GM12865 (cell line): ENCODE results near the gene CALHM1.

Experiments
- DNase-seq: peaks from one replicate; pipeline ENCODE4 v3.0.0; 2010; ENCODE audit warnings: low read depth
- H3K4me3 ChIP-seq: 2 replicates; pipeline ENCODE4 v1.5.1; 2011; ENCODE audit warnings: mild to moderate bottlenecking, low read depth, low read length, control low read depth
- CTCF ChIP-seq: IDR thresholded peaks from 2 replicates; pipeline ENCODE4 v1.5.1; 2011; ENCODE audit warnings: low read length, control low read depth, low read depth, inconsistent platforms; ENCODE audit not compliant: insufficient read depth; ENCODE audit errors: missing control alignments

Gene CALHM1

GRCh38 chr10:103441611-103442010 is 17.1 kb downstream of the CALHM1 start:
- H3K4me3 ChIP-seq, result no peak overlapping the region
- DNase-seq, result no peak
- TF ChIP-seq CTCF, result no peak

GRCh38 chr10:103441206-103441605 is 17.5 kb downstream of the CALHM1 start:
- TF ChIP-seq CTCF, result no peak
- no peak for DNase-seq
- no peak overlapping the region for H3K4me3 ChIP-seq

- no peak overlapping the region for H3K4me3 ChIP-seq
- DNase-seq, result no peak
Measured at GRCh38 chr10:103440416-103440815, 18.3 kb downstream of the CALHM1 start.

GRCh38 chr10:103439776-103440175 is 18.9 kb downstream of the CALHM1 start:
- DNase-seq, result no peak
- no peak for TF ChIP-seq CTCF
- no peak overlapping the region for H3K4me3 ChIP-seq

More at GRCh38 chr10:103440416-103440815, 18.3 kb downstream of the CALHM1 start:
- no peak for TF ChIP-seq CTCF

- H3K4me3 ChIP-seq, result no peak overlapping the region
- DNase-seq, result no peak
- TF ChIP-seq CTCF, result no peak
Measured at GRCh38 chr10:103433858-103434257, 24.8 kb downstream of the CALHM1 start.

GRCh38 chr10:103431902-103432301 is 26.8 kb downstream of the CALHM1 start:
- TF ChIP-seq CTCF, result no peak
- DNase-seq, result peak; percentile 26
- no peak overlapping the region for H3K4me3 ChIP-seq

GRCh38 chr10:103429647-103430046 is 29.1 kb downstream of the CALHM1 start:
- DNase-seq, result no peak
- H3K4me3 ChIP-seq, result no peak overlapping the region
- TF ChIP-seq CTCF, result no peak
